Right cardiac atrium (tissue), 5 donors: Measurements from ENCODE around the gene TMEM242. TPM values are rescaled to one million over a fixed set of nuclear protein-coding genes. Genes with fewer than 3 reads are reported as not detected.

Experiments
- ATAC-seq, 2 donors: fragments of 200-7000 bp; cut with Tn5 transposase; one replicate each; pipeline versions ENCODE4 v1.8.0 to v1.9.1; 2020; ENCODE audit warnings: moderate library complexity in 2 of 2, mild to moderate bottlenecking in 1 of 2
- DNase-seq, 3 donors: peaks; one replicate each; pipeline ENCODE4 v3.0.0-alpha.2; 2020
- H3K27ac ChIP-seq: one replicate; pipeline ENCODE4 v1.5.1; 2013; ENCODE audit warnings: mild to moderate bottlenecking, low read length, control low read depth, moderate library complexity
- H3K27me3 ChIP-seq: one replicate; pipeline ENCODE4 v1.6.1; 2013; ENCODE audit not compliant: control insufficient read depth, insufficient read depth
- H3K4me1 ChIP-seq: one replicate; pipeline ENCODE4 v1.6.1; 2013; ENCODE audit warnings: low read length; ENCODE audit not compliant: control insufficient read depth, insufficient read depth
- H3K4me3 ChIP-seq: one replicate; pipeline ENCODE4 v1.5.1; 2013; ENCODE audit warnings: low read length, control low read depth
- H3K9me3 ChIP-seq: one replicate; pipeline ENCODE4 v1.6.1; 2013; ENCODE audit warnings: low read length; ENCODE audit not compliant: control insufficient read depth
- WGBS: extraction: QIAGEN DNeasy Blood & Tissue Kit; methylation state at CpG from one replicate; pipeline ENCODE4 v1.1.7; 2013; 5-methylcytosine and 5-hydroxymethylcytosine counted together
- intact Hi-C, 4 donors: fragments of 100-400 bp; cut with DNase I; formaldehyde crosslinking; loops; one replicate each; pipeline versions ENCODE4 v1.11.0 to v1.14.0; 2022 to 2023
- polyA plus RNA-seq: library from polyadenylated mRNA; stranded (reverse); fragments of 200-250 nt; gene quantifications from one replicate; pipeline ENCODE4 v1.2.3, GENCODE V29; 2013
- total RNA-seq, 4 donors: library from RNA; stranded (reverse); fragmentation: NEBNext Ultra II Directional; extraction: Animal tissue kit (Norgen Biotek cat#: 25700); gene quantifications; one replicate each; pipeline ENCODE4 v1.2.1, GENCODE V29; 2021
- donor health status: healthy with polysubstance abuse.
- donor health status: DM: no; HTN: yes; CAD: no.
- donor health status: DM: no; HTN: no; CAD: no.
- donor health status: DM: no; HTN: yes; CAD: no; lungs with severe emphysema.
- donor health status: DM: yes; HTN: yes; CAD: no.

TMEM242 gene
- total and polyA plus RNA-seq, 5 donors, result 11.5 to 14.8 (median 13.0) TPM

- no peak overlapping the region for H3K27ac ChIP-seq
- no peaks in the 10 kb centered on the region for H3K9me3 ChIP-seq
- intact Hi-C loops, result loop anchor here in 3 of 4 donors (5.0 to 10.0 kb wide), 4 partner anchors 34 to 236 kb away; no protein-coding TSS in a partner anchor
- 91% methylated on average over 2 of the region's 2 CpGs for WGBS
- DNase-seq, result no peak
- no peaks in the 10 kb centered on the region for H3K27me3 ChIP-seq
- no peak overlapping the region for H3K4me3 ChIP-seq
- H3K4me1 ChIP-seq, result peaks cover 8% of the 10 kb centered on the region
- no peak for ATAC-seq
Measured at GRCh38 chr6:157270916-157271315, 52.4 kb downstream of the TMEM242 start.

GRCh38 chr6:157270308-157270707 is 53.0 kb downstream of the TMEM242 start:
- Histone ChIP-seq H3K27me3 (no peaks in the 10 kb centered on the region), H3K4me3 (no peak overlapping the region), H3K9me3 (no peaks in the 10 kb centered on the region), H3K27ac (no peak overlapping the region), H3K4me1 (peaks cover 8% of the 10 kb centered on the region)
- ATAC-seq (no peak), DNase-seq (no peak)
- intact Hi-C loops, result loop anchor here in 3 of 4 donors (5.0 to 10.0 kb wide), 4 partner anchors 33 to 236 kb away; no protein-coding TSS in a partner anchor
- WGBS, result 91% methylated on average over 1 of the region's 1 CpG

- DNase-seq (peak; percentile 86 to 93 (median 93)), ATAC-seq (peak; percentile 81 to 91)
- peaks cover 8% of the 10 kb centered on the region for H3K4me1 ChIP-seq
- 26% methylated on average over 16 of the region's 16 CpGs for WGBS
- H3K27ac ChIP-seq, result peak overlapping the region; percentile 19
- intact Hi-C loops, result no loop called here
- H3K27me3 ChIP-seq, result no peaks in the 10 kb centered on the region
- H3K9me3 ChIP-seq, result no peaks in the 10 kb centered on the region
- H3K4me3 ChIP-seq, result no peak overlapping the region
Measured at GRCh38 chr6:157269261-157269794, 54.0 kb downstream of the TMEM242 start.

DNA sequence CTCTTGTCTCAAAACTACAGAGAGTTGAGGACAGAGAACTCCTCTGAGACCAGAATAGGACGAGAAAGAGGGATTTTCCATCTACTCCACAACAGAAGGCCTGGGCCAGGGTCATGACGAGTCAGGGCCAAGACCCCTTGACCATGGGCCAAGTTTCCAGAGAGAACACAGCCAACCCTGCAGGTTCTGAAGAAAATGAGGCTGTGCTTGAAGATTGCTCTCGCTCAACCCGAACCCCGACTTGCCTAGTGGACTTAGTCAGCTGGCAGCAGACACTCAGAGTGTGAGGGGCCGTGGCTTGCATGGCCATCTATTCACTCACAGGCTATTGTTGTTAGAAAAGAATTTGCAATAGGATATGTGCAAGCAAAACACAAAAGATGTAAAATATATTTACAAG is 54.5 kb downstream of the TMEM242 start:
- H3K9me3 ChIP-seq, result no peaks in the 10 kb centered on the region
- ATAC-seq (peak in 1 of 2 donors; percentile 4), DNase-seq (peak in 2 of 3 donors; percentile 57 to 71)
- WGBS, result 47% methylated on average over 6 of the region's 6 CpGs
- H3K27ac ChIP-seq, result peak overlapping the region; percentile 25
- H3K4me3 ChIP-seq, result no peak overlapping the region
- intact Hi-C loops, result no loop called here
- no peaks in the 10 kb centered on the region for H3K27me3 ChIP-seq
- peaks cover 8% of the 10 kb centered on the region for H3K4me1 ChIP-seq

GRCh38 chr6:157268396-157268795 is 54.9 kb downstream of the TMEM242 start:
- ATAC-seq (no peak), DNase-seq (no peak)
- Histone ChIP-seq H3K27me3 (no peaks in the 10 kb centered on the region), H3K4me1 (peaks cover 8% of the 10 kb centered on the region), H3K4me3 (no peak overlapping the region), H3K9me3 (no peaks in the 10 kb centered on the region), H3K27ac (peak overlapping the region; percentile 25)
- intact Hi-C loops, result no loop called here
- WGBS, result 92% methylated on average over 6 of the region's 6 CpGs

- ATAC-seq (no peak), DNase-seq (no peak)
- Histone ChIP-seq H3K27me3 (no peaks in the 10 kb centered on the region), H3K9me3 (no peaks in the 10 kb centered on the region), H3K4me3 (no peak overlapping the region), H3K4me1 (peaks cover 8% of the 10 kb centered on the region), H3K27ac (no peak overlapping the region)
- WGBS, result 90% methylated on average over 7 of the region's 7 CpGs
- intact Hi-C loops, result no loop called here
Measured at GRCh38 chr6:157267654-157268053, 55.7 kb downstream of the TMEM242 start.

DNA sequence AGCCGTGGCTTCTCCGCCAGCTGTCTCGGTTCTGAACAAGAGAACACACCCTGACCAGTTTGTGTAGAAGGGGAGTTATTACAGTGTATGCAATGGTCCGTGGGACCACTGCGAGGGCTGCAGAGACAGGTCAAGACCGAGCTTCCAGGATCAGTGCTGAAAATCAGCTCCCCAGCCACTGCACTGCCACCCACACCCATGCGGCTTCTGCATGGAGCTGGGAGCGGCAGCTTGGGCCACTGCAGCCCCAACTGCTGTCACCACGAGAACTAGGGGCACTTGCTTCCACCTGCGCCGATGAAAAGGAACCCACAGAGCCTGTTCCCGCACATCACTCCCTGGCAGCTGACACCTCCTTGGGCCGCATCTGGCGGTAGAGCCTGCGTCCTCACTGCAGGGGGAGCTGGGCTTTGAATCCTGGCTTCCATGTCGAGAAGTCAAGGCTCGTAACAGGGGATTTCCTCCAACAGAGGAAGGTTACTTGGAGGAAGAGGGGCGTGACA is 56.2 kb downstream of the TMEM242 start:
- no peak overlapping the region for H3K4me3 ChIP-seq
- intact Hi-C loops, result no loop called here
- H3K9me3 ChIP-seq, result no peaks in the 10 kb centered on the region
- no peak for DNase-seq
- ATAC-seq, result no peak
- H3K4me1 ChIP-seq, result peaks cover 8% of the 10 kb centered on the region
- 86% methylated on average over 18 of the region's 18 CpGs for WGBS
- H3K27ac ChIP-seq, result no peak overlapping the region
- H3K27me3 ChIP-seq, result no peaks in the 10 kb centered on the region

DNA sequence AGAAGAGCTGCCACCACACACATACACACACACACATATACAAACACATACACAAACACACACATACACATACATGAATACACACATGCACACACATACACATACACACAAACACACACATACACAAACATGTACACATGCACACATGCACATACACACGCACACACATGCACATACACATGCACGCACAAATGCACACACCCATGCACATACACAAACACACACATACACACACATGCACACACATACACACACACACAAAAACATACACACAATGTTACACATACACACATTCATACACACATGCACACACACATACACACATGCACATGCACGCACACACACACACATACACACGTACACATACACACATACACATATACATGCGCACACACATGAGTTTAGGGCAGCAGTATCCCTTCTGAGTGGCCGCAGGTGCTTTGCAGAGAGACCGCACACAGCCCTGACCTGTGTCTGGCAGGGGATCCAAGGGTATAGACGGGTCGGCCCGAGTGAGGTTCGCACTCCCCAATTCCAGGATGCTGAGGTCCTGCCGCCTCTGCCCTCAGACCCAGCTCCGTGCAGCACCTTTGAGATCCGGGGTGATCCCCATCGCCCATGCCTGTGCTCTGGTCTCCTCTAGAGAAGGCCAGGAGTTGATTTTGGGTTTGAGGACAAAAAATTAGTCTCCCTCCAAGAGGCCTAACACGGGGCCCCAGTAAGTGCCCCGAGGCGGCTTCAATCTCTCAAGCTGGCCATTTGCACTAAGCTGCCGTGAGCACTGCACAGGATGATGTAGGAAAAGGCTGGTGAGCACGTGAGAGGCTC is 56.8 kb downstream of the TMEM242 start:
- Histone ChIP-seq H3K27ac (no peak overlapping the region), H3K4me1 (peaks cover 8% of the 10 kb centered on the region), H3K4me3 (no peak overlapping the region), H3K9me3 (no peaks in the 10 kb centered on the region), H3K27me3 (no peaks in the 10 kb centered on the region)
- intact Hi-C loops, result no loop called here
- 95% methylated on average over 20 of the region's 20 CpGs for WGBS
- ATAC-seq (no peak), DNase-seq (no peak)

DNA sequence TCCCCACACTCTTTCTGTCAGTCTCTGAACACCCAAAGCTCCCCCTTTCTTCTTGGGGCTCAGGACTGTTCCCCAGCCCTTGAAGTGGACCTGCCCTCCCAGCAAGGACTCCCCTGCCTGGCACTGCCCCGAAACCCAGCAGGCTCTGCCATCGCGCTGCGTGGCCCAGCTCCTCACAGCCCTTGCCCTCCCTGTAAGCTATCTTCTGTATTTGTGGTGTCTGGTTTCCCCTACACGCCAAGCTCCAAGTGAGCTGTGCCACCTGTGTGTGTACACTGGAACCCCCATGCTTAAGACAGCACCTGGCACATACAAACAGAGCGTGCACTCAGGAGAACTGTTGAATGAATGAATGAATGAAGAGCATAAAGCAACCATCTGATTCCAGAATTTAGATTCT is 57.7 kb downstream of the TMEM242 start:
- intact Hi-C loops, result no loop called here
- WGBS, result 87% methylated on average over 6 of the region's 6 CpGs

DNA sequence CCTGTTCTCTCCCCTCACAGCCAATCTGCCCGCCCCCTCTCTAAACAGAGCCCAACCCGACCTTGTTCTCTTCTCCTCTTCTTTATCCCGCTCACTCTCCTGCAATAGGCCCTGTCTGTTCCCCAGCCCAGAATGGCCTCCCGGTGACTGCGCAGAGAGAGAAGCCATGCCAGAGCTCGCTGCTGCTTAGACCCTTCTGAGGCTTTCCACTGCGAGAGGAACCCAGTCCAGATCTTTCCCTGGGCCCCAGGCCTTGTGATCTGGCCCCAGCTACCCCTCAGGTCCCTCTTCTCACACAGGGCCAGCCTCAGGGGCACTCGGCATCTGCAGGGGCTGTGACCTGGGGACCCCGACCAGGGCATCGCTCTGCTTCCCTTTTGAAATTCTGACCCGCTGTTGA is 58.1 kb downstream of the TMEM242 start:
- ATAC-seq (no peak), DNase-seq (no peak)
- Histone ChIP-seq H3K27me3 (no peaks in the 10 kb centered on the region), H3K4me3 (no peak overlapping the region), H3K27ac (no peak overlapping the region), H3K9me3 (no peaks in the 10 kb centered on the region), H3K4me1 (peaks cover 8% of the 10 kb centered on the region)
- 91% methylated on average over 11 of the region's 11 CpGs for WGBS
- intact Hi-C loops, result no loop called here

More for the DNA sequence above, 57.7 kb downstream of the TMEM242 start:
- no peak for ATAC-seq
- no peaks in the 10 kb centered on the region for H3K27me3 ChIP-seq
- no peak overlapping the region for H3K27ac ChIP-seq
- H3K9me3 ChIP-seq, result no peaks in the 10 kb centered on the region
- no peak overlapping the region for H3K4me3 ChIP-seq
- peaks cover 8% of the 10 kb centered on the region for H3K4me1 ChIP-seq
- DNase-seq, result no peak

- Histone ChIP-seq H3K4me1 (peaks cover 8% of the 10 kb centered on the region), H3K27ac (no peak overlapping the region), H3K4me3 (no peak overlapping the region), H3K9me3 (no peaks in the 10 kb centered on the region), H3K27me3 (no peaks in the 10 kb centered on the region)
- ATAC-seq, result no peak
- intact Hi-C loops, result no loop called here
- WGBS, result 85% methylated on average over 13 of the region's 13 CpGs
- DNase-seq, result no peak
Measured at GRCh38 chr6:157264701-157265100, 58.6 kb downstream of the TMEM242 start.
